Osteoblast (primary cell): ENCODE results near the gene DPP9. TPM values are rescaled to one million over a fixed set of nuclear protein-coding genes. Genes with fewer than 3 reads are reported as not detected.

Experiments used
- DNase-seq: peaks from one replicate; pipeline ENCODE4 v3.0.0; 2011; ENCODE audit warnings: low spot score, mixed read lengths; ENCODE audit not compliant: insufficient read length; ENCODE audit errors: missing footprints
- H2AFZ ChIP-seq: 2 replicates; pipeline ENCODE4 v1.6.0; 2011; ENCODE audit warnings: mild to moderate bottlenecking, low read length
- H3K27ac ChIP-seq: 2 replicates; pipeline ENCODE4 v1.5.1; 2011; ENCODE audit warnings: mild to moderate bottlenecking, low read depth, low read length, moderate library complexity
- H3K27me3 ChIP-seq: 2 replicates; pipeline ENCODE4 v1.6.0; 2012; ENCODE audit warnings: mild to moderate bottlenecking, control low read depth, inconsistent platforms, low read length, moderate library complexity; ENCODE audit not compliant: insufficient read depth
- H3K36me3 ChIP-seq: 2 replicates; pipeline ENCODE4 v1.5.1; 2011; ENCODE audit warnings: mild to moderate bottlenecking, low read length, control low read depth, moderate library complexity; ENCODE audit not compliant: insufficient read depth
- H3K4me1 ChIP-seq: 2 replicates; pipeline ENCODE4 v1.5.1; 2011; ENCODE audit warnings: mild to moderate bottlenecking, low read length, control low read depth, moderate library complexity; ENCODE audit not compliant: insufficient read depth
- H3K4me2 ChIP-seq: 2 replicates; pipeline ENCODE4 v1.6.0; 2011; ENCODE audit warnings: mild to moderate bottlenecking, low read length; ENCODE audit not compliant: insufficient read depth
- H3K4me3 ChIP-seq: fragments of 200-600 bp; sonication (generic); 3 replicates; pipeline ENCODE4 v1.5.1; 2012; ENCODE audit warnings: mild to moderate bottlenecking, low read length, inconsistent platforms; ENCODE audit not compliant: insufficient read depth
- H3K79me2 ChIP-seq: 2 replicates; pipeline ENCODE4 v1.6.0; 2012; ENCODE audit warnings: mild to moderate bottlenecking, low read length, control low read depth, inconsistent platforms; ENCODE audit not compliant: insufficient read depth
- H3K9me3 ChIP-seq: 2 replicates; pipeline ENCODE4 v1.5.1; 2011; ENCODE audit warnings: low read depth, low read length, control low read depth
- H4K20me1 ChIP-seq: 2 replicates; pipeline ENCODE4 v1.6.0; 2012; ENCODE audit warnings: mild to moderate bottlenecking, low read length, control low read depth; ENCODE audit not compliant: insufficient read depth
- CTCF ChIP-seq: IDR thresholded peaks from 2 replicates; pipeline ENCODE4 v1.5.1; 2011; ENCODE audit warnings: mild to moderate bottlenecking, low read depth, low read length, moderate library complexity; ENCODE audit errors: extremely low read depth
- total RNA-seq: library from RNA; depleted of rRNA; stranded (reverse); fragments of >200 nt; gene quantifications from 2 replicates; pipeline ENCODE4 v1.2.3, GENCODE V29; 2012

DPP9 gene
- total RNA-seq, 1 donor, result 30.4 TPM

GRCh38 chr19:4732680-4733114 lies 9.1 kb upstream of the DPP9 start:
- H3K27me3 ChIP-seq, result no peaks in the 10 kb centered on the region
- peak; percentile 68 for TF ChIP-seq CTCF
- H3K9me3 ChIP-seq, result no peaks in the 10 kb centered on the region
- H2AFZ ChIP-seq, result peak overlapping the region; percentile 51
- no peaks in the 10 kb centered on the region for H3K4me1 ChIP-seq
- H3K27ac ChIP-seq, result no peak overlapping the region
- no peaks in the 10 kb centered on the region for H3K79me2 ChIP-seq
- DNase-seq, result peak; percentile 93
- H3K4me3 ChIP-seq, result no peak overlapping the region
- peak overlapping the region; percentile 67 for H3K4me2 ChIP-seq
- no peaks in the 10 kb centered on the region for H3K36me3 ChIP-seq
- H4K20me1 ChIP-seq, result no peaks in the 10 kb centered on the region

GRCh38 chr19:4730740-4731171 lies 7.1 kb upstream of the DPP9 start:
- H3K27me3 ChIP-seq, result no peaks in the 10 kb centered on the region
- no peaks in the 10 kb centered on the region for H4K20me1 ChIP-seq
- no peak overlapping the region for H2AFZ ChIP-seq
- no peak overlapping the region for H3K27ac ChIP-seq
- H3K9me3 ChIP-seq, result no peaks in the 10 kb centered on the region
- no peaks in the 10 kb centered on the region for H3K4me1 ChIP-seq
- no peaks in the 10 kb centered on the region for H3K36me3 ChIP-seq
- no peak overlapping the region for H3K4me3 ChIP-seq
- peak; percentile 51 for TF ChIP-seq CTCF
- H3K79me2 ChIP-seq, result no peaks in the 10 kb centered on the region
- H3K4me2 ChIP-seq, result no peak overlapping the region
- peak; percentile 50 for DNase-seq

GRCh38 chr19:4728871-4729270 lies 5.2 kb upstream of the DPP9 start:
- no peak overlapping the region for H3K27ac ChIP-seq
- H3K27me3 ChIP-seq, result no peaks in the 10 kb centered on the region
- TF ChIP-seq CTCF, result no peak
- DNase-seq, result peak; percentile 41
- no peaks in the 10 kb centered on the region for H3K9me3 ChIP-seq
- H3K36me3 ChIP-seq, result no peaks in the 10 kb centered on the region
- H3K79me2 ChIP-seq, result no peaks in the 10 kb centered on the region
- H3K4me1 ChIP-seq, result no peaks in the 10 kb centered on the region
- H3K4me2 ChIP-seq, result no peak overlapping the region
- no peak overlapping the region for H2AFZ ChIP-seq
- H3K4me3 ChIP-seq, result no peak overlapping the region
- no peaks in the 10 kb centered on the region for H4K20me1 ChIP-seq

- DNase-seq, result peak; percentile 96
- Histone ChIP-seq H2AFZ (peak overlapping the region; percentile 5), H3K36me3 (peaks cover 30% of the 10 kb centered on the region), H4K20me1 (peaks cover 5% of the 10 kb centered on the region), H3K9me3 (no peaks in the 10 kb centered on the region), H3K4me1 (peaks cover 24% of the 10 kb centered on the region), H3K27ac (peak overlapping the region; percentile 26), H3K27me3 (no peaks in the 10 kb centered on the region), H3K4me3 (peak overlapping the region; percentile 79), H3K79me2 (peaks cover 44% of the 10 kb centered on the region), H3K4me2 (peak overlapping the region; percentile 85)
- no peak for TF ChIP-seq CTCF
Measured at GRCh38 chr19:4722671-4723594, 709 bp downstream of the DPP9 start.
